Adrenal gland (tissue), 19 donors: ENCODE data around the gene CYP2S1. TPM values are rescaled to one million over a fixed set of nuclear protein-coding genes. Genes with fewer than 3 reads are reported as not detected.
"Not testable (repeated sequence)": the region's sequence is repeated elsewhere in the genome, so short reads cannot be mapped to it uniquely, and the experiment has no call there.

Source experiments
- DNase-seq, 7 donors: peaks; one replicate each; pipeline ENCODE4 v3.0.0-alpha.2; 2019 to 2020
- H3K27ac ChIP-seq, 5 donors: fragments of 200-600 bp; sonication (generic) in 4 of 5; 1 replicate in 3 of 5; 2 replicates in 2 of 5; pipeline versions ENCODE4 v1.5.1 to v1.8.0; 2016 to 2020; ENCODE audit warnings: mild to moderate bottlenecking in 1 of 5
- H3K27me3 ChIP-seq: fragments of 200-600 bp; 2 replicates; pipeline ENCODE4 v1.8.0; 2021
- H3K36me3 ChIP-seq, 2 donors: fragments of 200-600 bp; replicated peaks in 1 of 2; 1 replicate in 1 of 2; 2 replicates in 1 of 2; pipeline versions ENCODE4 v1.5.1 to v1.8.0; 2018 to 2022
- H3K4me1 ChIP-seq, 2 donors: fragments of 200-600 bp; replicated peaks in 1 of 2; 1 replicate in 1 of 2; 2 replicates in 1 of 2; pipeline versions ENCODE4 v1.5.1 to v1.8.0; 2018 to 2021
- H3K4me3 ChIP-seq, 4 donors: fragments of 200-600 bp; sonication (generic) in 3 of 4; one replicate each; pipeline ENCODE4 v1.5.1; 2016 to 2018
- H3K9me3 ChIP-seq, 3 donors: fragments of 200-600 bp; sonication (generic) in 1 of 3; replicated peaks in 1 of 3; 1 replicate in 2 of 3; 2 replicates in 1 of 3; pipeline versions ENCODE4 v1.5.1 to v1.8.0; 2016 to 2021
- POLR2A ChIP-seq, 2 donors: fragments of 450-650 bp; IDR thresholded peaks; one replicate each; pipeline ENCODE4 v1.6.1; 2017; ENCODE audit warnings: antibody characterized with exemption in 2 of 2, mild to moderate bottlenecking in 2 of 2, moderate library complexity in 1 of 2
- WGBS, 4 donors: extraction: QIAGEN DNeasy Blood & Tissue Kit in 2 of 4; methylation state at CpG; one replicate each; pipeline versions ENCODE4 v1.1.5 to v1.1.7; 2013 to 2017; 5-methylcytosine and 5-hydroxymethylcytosine counted together
- intact Hi-C, 2 donors: fragments of 100-400 bp; cut with DNase I; formaldehyde crosslinking; loops; one replicate each; pipeline versions ENCODE4 v1.14.1 to v1.15.0; 2022 to 2023
- long read RNA-seq, 10 donors: library from polyadenylated mRNA in 3 of 10; unstranded in 2 of 10; stranded (forward) in 1 of 10; transcript quantifications; one replicate each; pipeline ENCODE4 v2.0.0 and lab custom pipeline, GENCODE V29; 2021 to 2026
- polyA plus RNA-seq, 3 donors: library from polyadenylated mRNA; stranded (reverse); fragments of 200-250 nt in 2 of 3; fragments of 350-450 nt in 1 of 3; fragmentation: Illumina TruSeq in 1 of 3; extraction: RNeasy Lipid Tissue Mini Kit (QIAGEN cat#74804) in 1 of 3; gene quantifications; one replicate each; pipeline ENCODE4 v1.2.3, GENCODE V29; 2013 to 2014
- total RNA-seq, 9 donors: library from RNA; depleted of rRNA in 4 of 9; stranded (reverse); fragments of >200 nt in 4 of 9; fragments of 120-200 nt in 1 of 9; fragmentation: NEBNext Ultra II Directional in 1 of 9; extraction: Animal tissue kit (Norgen Biotek cat#: 25700) in 1 of 9; gene quantifications; one replicate each; pipeline versions ENCODE4 v1.1.0 to v1.2.4, GENCODE V29; 2013 to 2023
- TF ChIP-seq, protein P1 (sequence below), 6 experiments: fragments of 450-650 bp in 4 of 6; fragments of 200-600 bp in 2 of 6; sonication (generic) in 1 of 6; IDR thresholded peaks; 1 replicate in 5 of 6; 2 replicates in 1 of 6; pipeline versions ENCODE4 v1.5.1 to v1.8.0; 2016 to 2021; ENCODE audit warnings: antibody characterized with exemption in 6 of 6, mild to moderate bottlenecking in 2 of 6, moderate library complexity in 1 of 6
- donor health status: healthy with polysubstance abuse.
- donor health status: Bipolar disorder and iron deficiency.
- donor health status: DM: yes; HTN: yes; CAD: no.
- donor health status: DM: no; HTN: no; CAD: no.
- donor health status: DM: no; HTN: no; CAD: no.
- donor health status: DM: yes; HTN: yes; CAD: no.

CYP2S1 gene, protein sequence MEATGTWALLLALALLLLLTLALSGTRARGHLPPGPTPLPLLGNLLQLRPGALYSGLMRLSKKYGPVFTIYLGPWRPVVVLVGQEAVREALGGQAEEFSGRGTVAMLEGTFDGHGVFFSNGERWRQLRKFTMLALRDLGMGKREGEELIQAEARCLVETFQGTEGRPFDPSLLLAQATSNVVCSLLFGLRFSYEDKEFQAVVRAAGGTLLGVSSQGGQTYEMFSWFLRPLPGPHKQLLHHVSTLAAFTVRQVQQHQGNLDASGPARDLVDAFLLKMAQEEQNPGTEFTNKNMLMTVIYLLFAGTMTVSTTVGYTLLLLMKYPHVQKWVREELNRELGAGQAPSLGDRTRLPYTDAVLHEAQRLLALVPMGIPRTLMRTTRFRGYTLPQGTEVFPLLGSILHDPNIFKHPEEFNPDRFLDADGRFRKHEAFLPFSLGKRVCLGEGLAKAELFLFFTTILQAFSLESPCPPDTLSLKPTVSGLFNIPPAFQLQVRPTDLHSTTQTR
- total RNA-seq (1 to 10 TPM in 8 of 9 donors, under 1 TPM in 1; 0.06 to 4.7 (median 2.2) TPM), polyA plus RNA-seq (1 to 10 TPM in 2 of 3 donors, under 1 TPM in 1; 0.84 to 1.2 (median 1.2) TPM)
- long read RNA-seq, donor 1 = 0 reads
- long read RNA-seq, donor 2 = 0 reads
- long read RNA-seq, donor 3 = 0 reads
- long read RNA-seq, donor 4, partial matches to known transcripts = 0 of 1 reads
- long read RNA-seq, donor 4, other reads (novel, unspliced or antisense) = 1 of 1 reads
- long read RNA-seq, donor 5, transcript CYP2S1-201 (9 exons, 2,782 nt) = major isoform, 5 of 7 reads
- long read RNA-seq, donor 5, partial matches to known transcripts = 1 of 7 reads
- long read RNA-seq, donor 5, other reads (novel, unspliced or antisense) = 1 of 7 reads
- long read RNA-seq, donor 6, partial matches to known transcripts = 1 of 2 reads
- long read RNA-seq, donor 6, other reads (novel, unspliced or antisense) = 0 of 2 reads
- long read RNA-seq, donor 7 = 0 reads
- long read RNA-seq, donor 8 = 0 reads
- long read RNA-seq, donor 9 = 0 reads
- long read RNA-seq, donor 10 = 0 reads

DNA sequence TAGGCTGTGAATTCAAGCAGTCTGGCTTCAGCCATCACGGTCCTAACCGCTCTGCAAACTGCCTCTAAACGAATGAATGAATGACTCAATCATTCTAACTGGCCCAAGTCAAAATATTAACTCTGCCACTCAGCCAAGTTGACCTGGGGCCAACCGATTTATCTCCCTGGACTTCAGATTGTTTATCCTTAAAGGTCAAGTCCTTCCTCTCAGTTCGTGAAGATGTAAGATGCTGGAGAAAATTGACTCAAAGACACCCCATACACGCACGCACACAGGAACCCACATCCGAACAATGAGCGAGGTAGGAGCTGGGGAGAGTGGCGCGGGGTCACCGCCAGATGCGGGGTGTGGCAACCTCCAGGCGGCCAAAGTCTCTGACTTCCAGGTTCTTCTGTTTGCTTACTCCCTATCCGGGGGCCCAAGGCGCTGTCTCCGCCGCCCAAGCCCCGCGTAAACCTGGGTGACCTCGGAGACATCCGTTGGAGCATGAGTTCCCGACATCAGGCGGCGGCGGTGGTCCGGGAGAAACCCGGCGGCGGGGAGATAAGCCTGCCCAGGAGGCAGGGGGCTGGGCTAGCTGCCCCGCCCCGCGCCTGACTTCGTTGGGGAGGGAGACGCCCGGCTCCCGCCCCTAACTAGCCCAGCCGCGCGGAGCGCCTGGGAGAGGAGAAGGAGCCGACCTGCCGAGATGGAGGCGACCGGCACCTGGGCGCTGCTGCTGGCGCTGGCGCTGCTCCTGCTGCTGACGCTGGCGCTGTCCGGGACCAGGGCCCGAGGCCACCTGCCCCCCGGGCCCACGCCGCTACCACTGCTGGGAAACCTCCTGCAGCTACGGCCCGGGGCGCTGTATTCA is at the start of gene CYP2S1:
Gene CYP2S1, plus strand, starts transcription at position 646 of the 856 bp plus-strand sequence. Its CDS starts 46 bp downstream, at position 692.
- no peak for DNase-seq
- intact Hi-C loops = no loop called here

DNA sequence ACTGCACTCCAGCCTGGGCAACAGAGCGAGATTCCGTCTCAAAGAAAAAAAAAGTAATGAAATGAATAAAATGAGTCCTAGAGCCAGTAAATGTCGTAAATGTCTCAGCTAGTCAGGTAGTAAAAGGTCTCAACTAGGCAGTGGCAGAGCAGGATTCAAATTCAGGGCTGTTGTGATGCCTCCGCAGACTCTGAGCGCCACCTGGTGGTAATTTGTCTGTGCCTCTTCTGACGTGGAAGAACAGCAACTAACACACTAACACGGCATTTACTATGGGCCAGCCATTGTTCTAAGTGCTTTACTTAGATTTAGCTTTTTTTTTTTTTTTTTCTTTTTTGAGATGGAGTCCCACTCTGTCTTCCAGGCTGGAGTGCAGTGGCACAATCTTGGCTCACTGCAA is 48.6 kb upstream of the CYP2S1 start:
- peak; percentile 74 to 92 (median 85) for DNase-seq
- no peaks in the 10 kb centered on the region for H3K36me3 ChIP-seq
- intact Hi-C loops = loop anchor here in 1 of 2 donors (5.0 kb wide), 1 partner anchor 172 kb away; no protein-coding TSS in a partner anchor

More for the DNA sequence above, at the start of gene CYP2S1:
- TF ChIP-seq, protein P1, sequence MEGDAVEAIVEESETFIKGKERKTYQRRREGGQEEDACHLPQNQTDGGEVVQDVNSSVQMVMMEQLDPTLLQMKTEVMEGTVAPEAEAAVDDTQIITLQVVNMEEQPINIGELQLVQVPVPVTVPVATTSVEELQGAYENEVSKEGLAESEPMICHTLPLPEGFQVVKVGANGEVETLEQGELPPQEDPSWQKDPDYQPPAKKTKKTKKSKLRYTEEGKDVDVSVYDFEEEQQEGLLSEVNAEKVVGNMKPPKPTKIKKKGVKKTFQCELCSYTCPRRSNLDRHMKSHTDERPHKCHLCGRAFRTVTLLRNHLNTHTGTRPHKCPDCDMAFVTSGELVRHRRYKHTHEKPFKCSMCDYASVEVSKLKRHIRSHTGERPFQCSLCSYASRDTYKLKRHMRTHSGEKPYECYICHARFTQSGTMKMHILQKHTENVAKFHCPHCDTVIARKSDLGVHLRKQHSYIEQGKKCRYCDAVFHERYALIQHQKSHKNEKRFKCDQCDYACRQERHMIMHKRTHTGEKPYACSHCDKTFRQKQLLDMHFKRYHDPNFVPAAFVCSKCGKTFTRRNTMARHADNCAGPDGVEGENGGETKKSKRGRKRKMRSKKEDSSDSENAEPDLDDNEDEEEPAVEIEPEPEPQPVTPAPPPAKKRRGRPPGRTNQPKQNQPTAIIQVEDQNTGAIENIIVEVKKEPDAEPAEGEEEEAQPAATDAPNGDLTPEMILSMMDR (IDR thresholded peaks at IDR 0.05) = no peak
- TF ChIP-seq POLR2A (IDR thresholded peaks at IDR 0.05) = no peak
- WGBS, 4 donors = 7 to 20% (median 9%) methylated on average over 6 to 58 of the region's 58 CpGs
- no peaks in the 10 kb centered on the region for H3K9me3 ChIP-seq
- H3K4me3 ChIP-seq = peak within 1 kb of the TSS in 1 of 4 donors; percentile 49
- H3K27ac ChIP-seq = no peak within 1 kb of the TSS
- H3K36me3 ChIP-seq = no peaks in the 10 kb centered on the region
- H3K27me3 ChIP-seq = peaks cover 6% of the 10 kb centered on the region
- peaks cover 0 to 10% of the 10 kb centered on the region in 2 donors for H3K4me1 ChIP-seq

DNA sequence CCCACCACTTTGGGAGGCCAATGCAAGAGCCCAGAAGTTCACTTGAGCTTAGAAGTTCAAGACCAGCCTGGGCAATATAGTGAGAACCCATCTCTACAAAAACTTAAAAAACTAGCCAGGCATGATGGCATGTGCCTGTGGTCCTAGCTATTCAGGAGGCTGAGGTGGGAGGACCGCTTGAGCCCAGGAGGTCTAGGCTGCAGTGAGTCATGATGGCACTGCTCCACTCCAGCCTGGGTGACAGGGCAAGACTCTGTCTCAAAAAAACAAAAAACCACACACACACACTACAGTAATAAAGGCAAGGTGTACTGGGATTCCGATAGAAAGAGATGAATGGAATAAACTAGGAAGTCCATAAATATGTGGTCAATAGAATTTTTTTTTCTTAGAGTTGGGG is 43.2 kb upstream of the CYP2S1 start:
- intact Hi-C loops = no loop called here
- Histone ChIP-seq H3K9me3 (no peaks in the 10 kb centered on the region), H3K4me1 (no peaks in the 10 kb centered on the region), H3K27ac (no peak overlapping the region), H3K36me3 (no peaks in the 10 kb centered on the region), H3K27me3 (no peaks in the 10 kb centered on the region), H3K4me3 (no peak overlapping the region)
- WGBS, 4 donors = 89 to 98% (median 91%) methylated on average over 2 of the region's 2 CpGs
- TF ChIP-seq, protein P1 (IDR thresholded peaks at IDR 0.05) = no peak
- TF ChIP-seq POLR2A (IDR thresholded peaks at IDR 0.05) = no peak
- DNase-seq = no peak

More for the DNA sequence above, 48.6 kb upstream of the CYP2S1 start:
- Histone ChIP-seq H3K4me1 (no peaks in the 10 kb centered on the region), H3K4me3 (no peak overlapping the region), H3K9me3 (no peaks in the 10 kb centered on the region), H3K27ac (no peak overlapping the region), H3K27me3 (no peaks in the 10 kb centered on the region)
- TF ChIP-seq POLR2A (IDR thresholded peaks at IDR 0.05) = no peak
- TF ChIP-seq, protein P1 (IDR thresholded peaks at IDR 0.05) = peak; percentile 71 to 98 (median 86)
- WGBS, 4 donors = 19 to 28% (median 24%) methylated on average over 7 of the region's 7 CpGs

DNA sequence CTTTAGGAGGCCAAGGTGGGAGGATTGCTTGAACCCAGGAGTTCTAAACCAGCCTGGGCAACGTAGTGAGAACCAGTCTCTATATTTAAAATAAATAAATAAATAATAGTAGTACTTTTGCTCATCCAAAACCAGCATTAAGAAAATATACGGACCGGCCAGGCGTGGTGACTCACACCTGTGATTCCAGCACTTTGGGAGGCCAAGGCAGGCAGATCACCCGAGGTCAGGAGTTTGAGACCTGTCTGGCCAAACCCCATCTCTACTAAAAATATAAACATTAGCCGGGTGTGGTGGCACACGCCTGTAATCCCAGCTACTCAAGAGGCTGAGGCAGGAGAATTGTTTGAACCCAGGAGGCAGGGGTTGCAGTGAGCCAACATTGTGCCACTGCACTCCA is 42.0 kb upstream of the CYP2S1 start:
- intact Hi-C loops, H3K27me3 ChIP-seq: not testable (repeated sequence)
- 70 to 89% (median 84%) methylated on average over 7 of the region's 7 CpGs for WGBS, 4 donors

More for the DNA sequence above, 42.0 kb upstream of the CYP2S1 start:
- not testable (repeated sequence) for H3K4me3 ChIP-seq, H3K36me3 ChIP-seq, H3K27ac ChIP-seq, H3K4me1 ChIP-seq, H3K9me3 ChIP-seq, DNase-seq
